Neural cell (in vitro differentiated cells): ENCODE results near the gene PUM1. TPM values are rescaled to one million over a fixed set of nuclear protein-coding genes. Genes with fewer than 3 reads are reported as not detected.

Source experiments
- H2AFZ ChIP-seq: fragments of 200-600, 300-800 bp; sonication (generic), shearing (Covaris generic); 2 replicates; pipeline ENCODE4 v1.6.0; 2014; ENCODE audit warnings: low read depth, mild to moderate bottlenecking, antibody characterized with exemption, low read length, moderate library complexity
- H3F3A ChIP-seq: fragments of 200-600 bp; shearing (Covaris generic); 2 replicates; pipeline ENCODE4 v1.6.1; 2016; ENCODE audit warnings: mild to moderate bottlenecking, moderate library complexity, mixed read lengths, antibody characterized with exemption, low read length; ENCODE audit not compliant: insufficient read depth, poor library complexity, severe bottlenecking
- H3K27ac ChIP-seq: fragments of 200-600, 300-800 bp; sonication (generic), shearing (Covaris generic); 2 replicates; pipeline ENCODE4 v1.5.1; 2014; ENCODE audit warnings: mild to moderate bottlenecking, low read length, moderate library complexity
- H3K27me3 ChIP-seq: fragments of 300-800, 200-600 bp; sonication (generic), shearing (Covaris generic); 2 replicates; pipeline ENCODE4 v1.6.0; 2014; ENCODE audit warnings: mild to moderate bottlenecking, low read depth, low read length, moderate library complexity; ENCODE audit not compliant: insufficient read depth
- H3K36me3 ChIP-seq: fragments of 300-800, 200-600 bp; sonication (generic), shearing (Covaris generic); 2 replicates; pipeline ENCODE4 v1.5.1; 2014; ENCODE audit warnings: mild to moderate bottlenecking, antibody characterized with exemption, low read length, moderate library complexity; ENCODE audit not compliant: insufficient read depth
- H3K4me2 ChIP-seq: fragments of 300-800, 200-600 bp; sonication (generic), shearing (Covaris generic); 2 replicates; pipeline ENCODE4 v1.6.0; 2014; ENCODE audit warnings: mild to moderate bottlenecking, low read length
- H3K4me3 ChIP-seq: fragments of 300-800, 200-600 bp; sonication (generic), shearing (Covaris generic); 2 replicates; pipeline ENCODE4 v1.5.1; 2014; ENCODE audit warnings: mild to moderate bottlenecking, low read length, moderate library complexity
- H3K79me2 ChIP-seq: fragments of 200-600 bp; shearing (Covaris generic); replicated peaks from 2 replicates; pipeline ENCODE4 v1.6.0; 2014; ENCODE audit warnings: mild to moderate bottlenecking, low read length, moderate library complexity; ENCODE audit not compliant: insufficient read depth
- H3K9ac ChIP-seq: fragments of 300-800, 200-600 bp; sonication (generic), shearing (Covaris generic); 2 replicates; pipeline ENCODE4 v1.6.1; 2016; ENCODE audit warnings: mild to moderate bottlenecking, low read length, mixed read lengths
- H3K9me2 ChIP-seq: fragments of 200-600 bp; shearing (Covaris generic); 2 replicates; pipeline ENCODE4 v1.6.1; 2016; ENCODE audit warnings: mild to moderate bottlenecking, low read length, mixed read lengths; ENCODE audit not compliant: insufficient read depth
- H3K9me3 ChIP-seq: fragments of 200-600, 300-800 bp; sonication (generic), shearing (Covaris generic); 2 replicates; pipeline ENCODE4 v1.6.1; 2016; ENCODE audit warnings: mild to moderate bottlenecking, mixed run types, low read length, moderate library complexity, mixed read lengths
- H4K20me1 ChIP-seq: fragments of 200-600 bp; shearing (Covaris generic); 2 replicates; pipeline ENCODE4 v1.6.1; 2016; ENCODE audit warnings: mild to moderate bottlenecking, mixed run types; ENCODE audit not compliant: insufficient read depth
- EP300 ChIP-seq: fragments of 450-650 bp; conservative IDR thresholded peaks from 2 replicates; pipeline ENCODE4 v1.6.1; 2014; ENCODE audit warnings: antibody characterized with exemption, mild to moderate bottlenecking, moderate library complexity; ENCODE audit not compliant: poor library complexity, severe bottlenecking
- EZH2 ChIP-seq: fragments of 200-600, 300-800 bp; shearing (Covaris generic), sonication (generic); IDR thresholded peaks from 2 replicates; pipeline ENCODE4 v1.6.1; 2014; ENCODE audit warnings: antibody characterized with exemption, low read length, borderline replicate concordance, mild to moderate bottlenecking; ENCODE audit not compliant: insufficient read depth, poor library complexity, severe bottlenecking
- MXI1 ChIP-seq: fragments of 450-650 bp; conservative IDR thresholded peaks from 2 replicates; pipeline ENCODE4 v1.6.1; 2014; ENCODE audit warnings: antibody characterized with exemption, mild to moderate bottlenecking; ENCODE audit not compliant: poor library complexity, severe bottlenecking
- POLR2AphosphoS5 ChIP-seq: IDR thresholded peaks from 2 replicates; pipeline ENCODE4 v1.6.1; 2012
- RAD21 ChIP-seq: fragments of 450-650 bp; conservative IDR thresholded peaks from 2 replicates; pipeline ENCODE4 v1.6.1; 2014; ENCODE audit warnings: antibody characterized with exemption, mild to moderate bottlenecking, moderate library complexity
- REST ChIP-seq: IDR thresholded peaks from 2 replicates; pipeline ENCODE4 v1.6.1; 2012; ENCODE audit warnings: borderline replicate concordance
- SMC3 ChIP-seq: fragments of 450-650 bp; conservative IDR thresholded peaks from 2 replicates; pipeline ENCODE4 v1.6.1; 2014; ENCODE audit warnings: antibody characterized with exemption, mild to moderate bottlenecking, moderate library complexity; ENCODE audit not compliant: poor library complexity
- TAF1 ChIP-seq: IDR thresholded peaks from 2 replicates; pipeline ENCODE4 v1.6.1; 2012; ENCODE audit warnings: low read depth
- polyA plus RNA-seq: library from polyadenylated mRNA; depleted of rRNA; stranded (reverse); fragments of >200 nt; gene quantifications from 2 replicates; pipeline ENCODE4 v1.2.3, GENCODE V29; 2014
- TF ChIP-seq, protein P1 (sequence below): fragments of 450-650 bp; IDR thresholded peaks from 2 replicates; pipeline ENCODE4 v1.5.1; 2014; ENCODE audit warnings: antibody characterized with exemption, mild to moderate bottlenecking, moderate library complexity; ENCODE audit not compliant: poor library complexity, severe bottlenecking

Gene PUM1
- polyA plus RNA-seq, 1 donor from 2014 or later: 60.8 TPM

DNA sequence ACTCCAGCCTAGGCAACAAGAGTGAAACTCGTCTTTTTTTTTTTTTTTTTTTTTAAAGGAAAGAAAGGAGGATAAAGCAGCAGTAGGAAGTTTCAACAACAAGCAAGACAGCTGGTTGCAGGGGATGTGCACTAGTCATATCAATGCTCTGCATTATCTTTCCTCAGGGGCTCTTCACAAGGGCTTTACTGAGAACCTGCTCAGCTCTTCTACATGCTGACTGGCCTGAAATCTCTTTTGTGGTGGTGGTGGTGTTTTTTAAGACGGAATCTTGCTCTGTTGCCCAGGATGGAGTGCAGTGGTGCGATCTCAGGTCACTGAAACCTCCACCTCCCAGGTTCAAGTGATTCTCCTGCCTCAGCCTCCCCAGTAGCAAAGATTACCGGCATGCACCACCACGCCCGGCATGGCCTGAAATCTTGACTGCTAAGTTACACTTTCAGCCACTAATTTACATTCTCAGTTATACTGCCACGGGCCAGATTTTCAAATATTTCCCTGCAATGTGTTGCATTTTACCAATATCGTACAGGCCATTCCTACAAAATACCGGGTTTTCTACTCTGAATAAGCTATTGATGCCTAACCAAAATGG lies 68.0 kb downstream of the PUM1 start:
- Histone ChIP-seq H3K36me3 (no peaks in the 10 kb centered on the region), H3K79me2 (peaks cover 67% of the 10 kb centered on the region), H3F3A (no peaks in the 10 kb centered on the region), H3K9me2 (no peaks in the 10 kb centered on the region), H3K27ac (no peak overlapping the region), H3K9me3 (no peaks in the 10 kb centered on the region), H3K9ac (no peak overlapping the region), H3K4me2 (no peak overlapping the region), H3K4me3 (no peak overlapping the region), H4K20me1 (no peaks in the 10 kb centered on the region), H2AFZ (no peak overlapping the region), H3K27me3 (no peaks in the 10 kb centered on the region)
- TF ChIP-seq RAD21 (no peak), EP300 (no peak), POLR2AphosphoS5 (no peak), SMC3 (no peak), TAF1 (no peak), REST (no peak), EZH2 (no peak), MXI1 (no peak)
- TF ChIP-seq, protein P1, sequence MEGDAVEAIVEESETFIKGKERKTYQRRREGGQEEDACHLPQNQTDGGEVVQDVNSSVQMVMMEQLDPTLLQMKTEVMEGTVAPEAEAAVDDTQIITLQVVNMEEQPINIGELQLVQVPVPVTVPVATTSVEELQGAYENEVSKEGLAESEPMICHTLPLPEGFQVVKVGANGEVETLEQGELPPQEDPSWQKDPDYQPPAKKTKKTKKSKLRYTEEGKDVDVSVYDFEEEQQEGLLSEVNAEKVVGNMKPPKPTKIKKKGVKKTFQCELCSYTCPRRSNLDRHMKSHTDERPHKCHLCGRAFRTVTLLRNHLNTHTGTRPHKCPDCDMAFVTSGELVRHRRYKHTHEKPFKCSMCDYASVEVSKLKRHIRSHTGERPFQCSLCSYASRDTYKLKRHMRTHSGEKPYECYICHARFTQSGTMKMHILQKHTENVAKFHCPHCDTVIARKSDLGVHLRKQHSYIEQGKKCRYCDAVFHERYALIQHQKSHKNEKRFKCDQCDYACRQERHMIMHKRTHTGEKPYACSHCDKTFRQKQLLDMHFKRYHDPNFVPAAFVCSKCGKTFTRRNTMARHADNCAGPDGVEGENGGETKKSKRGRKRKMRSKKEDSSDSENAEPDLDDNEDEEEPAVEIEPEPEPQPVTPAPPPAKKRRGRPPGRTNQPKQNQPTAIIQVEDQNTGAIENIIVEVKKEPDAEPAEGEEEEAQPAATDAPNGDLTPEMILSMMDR: no peak

- no peaks in the 10 kb centered on the region for H4K20me1 ChIP-seq
- no peak for TF ChIP-seq MXI1
- no peak for TF ChIP-seq REST
- no peak for TF ChIP-seq SMC3
- no peak for TF ChIP-seq TAF1
- no peak for TF ChIP-seq EZH2
- TF ChIP-seq RAD21: no peak
- no peak for TF ChIP-seq POLR2AphosphoS5
- TF ChIP-seq EP300: no peak
- TF ChIP-seq, protein P1: no peak
Measured at GRCh38 chr1:30995990-30996612, 69.4 kb downstream of the PUM1 start.

More at GRCh38 chr1:30995990-30996612, 69.4 kb downstream of the PUM1 start:
- H3K27me3 ChIP-seq: no peaks in the 10 kb centered on the region
- H3K27ac ChIP-seq: no peak overlapping the region
- H2AFZ ChIP-seq: no peak overlapping the region
- H3F3A ChIP-seq: no peaks in the 10 kb centered on the region
- no peaks in the 10 kb centered on the region for H3K9me3 ChIP-seq
- no peak overlapping the region for H3K9ac ChIP-seq
- H3K4me3 ChIP-seq: no peak overlapping the region
- peaks cover 61% of the 10 kb centered on the region for H3K79me2 ChIP-seq
- H3K4me2 ChIP-seq: no peak overlapping the region
- no peaks in the 10 kb centered on the region for H3K9me2 ChIP-seq
- H3K36me3 ChIP-seq: no peaks in the 10 kb centered on the region
